Keratinocyte (primary cell): Measurements from ENCODE around the gene H1-8. TPM values are rescaled to one million over a fixed set of nuclear protein-coding genes. Genes with fewer than 3 reads are reported as not detected.

Source experiments
- DNase-seq: peaks from one replicate; pipeline ENCODE4 v3.0.0-alpha.2; 2011; ENCODE audit warnings: low read depth, missing footprints, low spot score
- FAIRE-seq: peaks from 2 replicates; lab custom pipeline; 2011; peaks lifted over from hg19 to GRCh38; lab: Jason Lieb, UNC
- H2AFZ ChIP-seq: 2 replicates; pipeline ENCODE4 v1.6.0; 2012; ENCODE audit warnings: low read length, control low read depth, inconsistent platforms; ENCODE audit not compliant: control insufficient read depth
- H3K27ac ChIP-seq: 2 replicates; pipeline ENCODE4 v1.5.1; 2011; ENCODE audit warnings: low read length; ENCODE audit not compliant: control insufficient read depth, insufficient read depth
- H3K27me3 ChIP-seq: 3 replicates; pipeline ENCODE4 v1.6.0; 2011; ENCODE audit warnings: low read length; ENCODE audit not compliant: control insufficient read depth, insufficient read depth; ENCODE audit errors: extremely low read depth
- H3K36me3 ChIP-seq, 2 experiments: 2 replicates in 1 of 2; 3 replicates in 1 of 2; pipeline ENCODE4 v1.5.1; 2011; ENCODE audit warnings: low read length in 2 of 2, mild to moderate bottlenecking in 1 of 2; ENCODE audit not compliant: control insufficient read depth in 2 of 2, insufficient read depth in 2 of 2; ENCODE audit errors: extremely low read depth in 1 of 2
- H3K4me1 ChIP-seq: 3 replicates; pipeline ENCODE4 v1.5.1; 2011; ENCODE audit warnings: low read length; ENCODE audit not compliant: control insufficient read depth, insufficient read depth; ENCODE audit errors: extremely low read depth
- H3K4me2 ChIP-seq: 3 replicates; pipeline ENCODE4 v1.6.0; 2011; ENCODE audit warnings: low read depth, low read length; ENCODE audit not compliant: control insufficient read depth, insufficient read depth; ENCODE audit errors: extremely low read depth
- H3K4me3 ChIP-seq, 3 experiments: fragments of 200-600 bp in 1 of 3; sonication (generic) in 1 of 3; 2 replicates in 2 of 3; 3 replicates in 1 of 3; pipeline ENCODE4 v1.5.1; 2011 to 2016; ENCODE audit warnings: low read length in 3 of 3, mild to moderate bottlenecking in 3 of 3, control low read depth in 2 of 3, inconsistent platforms in 1 of 3, low read depth in 1 of 3, mixed read lengths in 1 of 3, mixed run types in 1 of 3, moderate library complexity in 1 of 3; ENCODE audit not compliant: control insufficient read depth in 2 of 3, insufficient read depth in 2 of 3; ENCODE audit errors: extremely low read depth in 1 of 3
- H3K79me2 ChIP-seq: 2 replicates; pipeline ENCODE4 v1.6.0; 2012; ENCODE audit warnings: low read length; ENCODE audit not compliant: control insufficient read depth, insufficient read depth
- H3K9ac ChIP-seq: 3 replicates; pipeline ENCODE4 v1.6.0; 2011; ENCODE audit warnings: low read length; ENCODE audit not compliant: control insufficient read depth, insufficient read depth; ENCODE audit errors: extremely low read depth
- H3K9me1 ChIP-seq: 3 replicates; pipeline ENCODE4 v1.6.0; 2011; ENCODE audit warnings: low read length; ENCODE audit not compliant: control insufficient read depth, insufficient read depth; ENCODE audit errors: extremely low read depth
- H3K9me3 ChIP-seq: 2 replicates; pipeline ENCODE4 v1.5.1; 2012; ENCODE audit warnings: low read depth, low read length; ENCODE audit not compliant: control insufficient read depth
- H4K20me1 ChIP-seq: 3 replicates; pipeline ENCODE4 v1.6.0; 2011; ENCODE audit warnings: low read length; ENCODE audit not compliant: control insufficient read depth, insufficient read depth; ENCODE audit errors: extremely low read depth
- CTCF ChIP-seq, 3 experiments: IDR thresholded peaks in 1 of 3; conservative IDR thresholded peaks in 1 of 3; optimal IDR thresholded peaks in 1 of 3; 2 replicates in 2 of 3; 3 replicates in 1 of 3; pipeline versions ENCODE3 to v1.5.1; 2011; ENCODE audit warnings: low read length in 3 of 3, mild to moderate bottlenecking in 3 of 3, moderate library complexity in 2 of 3, control low read depth in 1 of 3, inconsistent platforms in 1 of 3; ENCODE audit not compliant: insufficient read depth in 2 of 3; ENCODE audit errors: extremely low read depth in 1 of 3
- EZH2 ChIP-seq: IDR thresholded peaks from one replicate; pipeline ENCODE4 v1.6.1; 2012; ENCODE audit warnings: inconsistent platforms, mild to moderate bottlenecking, low read length, moderate library complexity
- dilution Hi-C: fragments of 300-500 bp; cut with MboI; formaldehyde crosslinking; loops from one replicate; pipeline ENCODE4 v1.7.0; 2020; ENCODE audit warnings: low sequenced_read_pairs; ENCODE audit not compliant: extremely low pct_ligation_motif_present
- polyA plus RNA-seq, 5 experiments: library from polyadenylated mRNA; depleted of rRNA in 3 of 5; stranded (reverse) in 3 of 5; stranded (forward) in 1 of 5; unstranded in 1 of 5; fragments of >200 nt; gene quantifications; 1 replicate in 1 of 5; 2 replicates in 3 of 5; 3 replicates in 1 of 5; pipeline versions ENCODE4 v1.2.1 to v1.2.3, GENCODE V29; 2011 to 2012; ENCODE audit warnings: missing spikeins in 2 of 5, low read depth in 1 of 5, low replicate concordance in 1 of 5

Gene H1-8
- polyA plus RNA-seq, 1 donor (not counting 4 experiments of a cell fraction or from before 2014, with no cell fraction given): not detected

- Histone ChIP-seq H3K9me1 (no peaks in the 10 kb centered on the region), H3K27ac (no peak overlapping the region), H4K20me1 (no peaks in the 10 kb centered on the region), H2AFZ (no peak overlapping the region), H3K79me2 (no peaks in the 10 kb centered on the region), H3K9me3 (no peaks in the 10 kb centered on the region), H3K36me3 (no peaks in the 10 kb centered on the region), H3K4me3 (no peak overlapping the region), H3K9ac (no peak overlapping the region), H3K4me1 (no peaks in the 10 kb centered on the region), H3K4me2 (no peak overlapping the region), H3K27me3 (no peaks in the 10 kb centered on the region)
- no peak for TF ChIP-seq EZH2
- no peak for TF ChIP-seq CTCF (optimal IDR thresholded peaks at IDR 0.05 in 1 of 3, IDR thresholded peaks at IDR 0.05 in 1 of 3, conservative IDR thresholded peaks at IDR 0.05 in 1 of 3; ENCODE audit: extremely low read depth in 1 of 3, insufficient read depth in 2 of 3, low read length in 3 of 3)
- no peak for FAIRE-seq
- dilution Hi-C loops: no loop called here
- no peak for DNase-seq
Measured at GRCh38 chr3:129563850-129564535, 21.0 kb downstream of the H1-8 start.

- dilution Hi-C loops: no loop called here
- H3K36me3 ChIP-seq: no peaks in the 10 kb centered on the region
Measured at GRCh38 chr3:129564981-129565644, 22.1 kb downstream of the H1-8 start.

More at GRCh38 chr3:129564981-129565644, 22.1 kb downstream of the H1-8 start:
- Histone ChIP-seq H3K9me1 (no peaks in the 10 kb centered on the region), H2AFZ (no peak overlapping the region), H3K4me2 (no peak overlapping the region), H3K4me1 (no peaks in the 10 kb centered on the region), H3K9ac (no peak overlapping the region), H4K20me1 (no peaks in the 10 kb centered on the region), H3K27me3 (peaks cover 6% of the 10 kb centered on the region), H3K9me3 (no peaks in the 10 kb centered on the region), H3K79me2 (no peaks in the 10 kb centered on the region), H3K4me3 (no peak overlapping the region), H3K27ac (no peak overlapping the region)
- DNase-seq: no peak
- no peak for FAIRE-seq
- TF ChIP-seq CTCF (optimal IDR thresholded peaks at IDR 0.05 in 1 of 3, IDR thresholded peaks at IDR 0.05 in 1 of 3, conservative IDR thresholded peaks at IDR 0.05 in 1 of 3; ENCODE audit: extremely low read depth in 1 of 3, insufficient read depth in 2 of 3, low read length in 3 of 3) (no peak), EZH2 (no peak)
